ENCODE results near the gene CDH13.

The CDH13 gene

DNA sequence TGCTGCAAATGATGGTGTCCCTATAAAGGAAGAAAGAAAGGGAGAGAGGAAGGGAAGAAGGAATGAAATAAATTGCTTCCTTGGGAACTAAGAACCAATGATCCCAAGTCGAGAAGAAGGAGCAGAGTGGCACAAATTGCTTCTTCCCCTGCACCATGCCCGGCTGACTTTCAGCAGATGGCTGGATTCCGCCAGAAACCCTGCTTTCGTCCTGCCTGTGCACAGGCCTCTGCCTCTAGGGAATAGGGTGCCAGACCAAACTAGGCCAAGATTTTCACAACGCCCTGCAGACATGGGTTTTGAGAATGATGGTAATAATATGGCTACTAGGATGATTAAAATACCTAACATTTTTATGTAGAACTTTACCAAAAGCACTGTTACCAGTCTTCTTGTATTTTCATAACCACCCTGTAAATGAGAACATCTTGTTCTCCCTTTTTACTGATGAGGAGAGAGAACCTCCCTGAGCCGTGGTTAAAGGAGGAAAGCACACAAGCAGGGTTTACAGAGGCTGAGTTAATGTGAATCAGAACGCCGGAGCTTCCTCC lies 1058.9 kb downstream of the CDH13 start:
- Histone ChIP-seq H3K9me3 (replicated peaks in 1 of 11) (no peaks in the 10 kb centered on the region), H3K36me3 (no peaks in the 10 kb centered on the region), H3K9ac (no peak overlapping the region), H3K4me2 (peak overlapping the region; percentile 4 to 55 (median 46); a peak in 20 of 22 replicates), H3K27me3 (no peaks in the 10 kb centered on the region; a peak in 1 of 22 replicates), H3K27ac (peak overlapping the region in 2 of 11 experiments; percentile 26 to 30; a peak in 2 of 22 replicates), H3K4me3 (no peak overlapping the region), H3K4me1 (peaks cover 33 to 67% (median 53%) of the 10 kb centered on the region in 10 experiments), H4K20me1 (no peaks in the 10 kb centered on the region)
- TF ChIP-seq Cebpa-rat (IDR thresholded peaks at IDR 0.05), result no peak

DNA sequence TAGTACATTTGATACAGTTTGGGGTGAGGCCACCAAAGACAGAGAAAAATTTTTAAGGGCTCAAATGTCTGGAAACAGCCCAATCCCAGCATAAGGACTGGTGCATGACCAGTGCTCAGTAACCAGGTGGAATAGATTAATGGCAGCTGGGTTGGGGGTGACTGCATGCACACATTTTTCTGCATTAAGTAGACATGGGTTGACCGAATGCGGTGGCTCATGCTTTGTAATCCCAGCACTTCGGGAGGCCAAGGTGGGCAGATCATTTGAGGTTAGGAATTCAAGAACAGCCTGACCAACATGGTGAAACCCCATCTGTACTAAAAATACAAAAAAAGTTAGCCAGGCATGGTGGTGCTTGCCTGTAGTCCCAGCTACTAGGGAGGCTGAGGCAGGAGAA lies 1060.0 kb downstream of the CDH13 start:
- Histone ChIP-seq H3K36me3 (no peaks in the 10 kb centered on the region), H3K4me1 (peaks cover 27 to 73% (median 61%) of the 10 kb centered on the region in 10 experiments), H3K27me3 (no peaks in the 10 kb centered on the region; a peak in 1 of 22 replicates), H3K4me2 (no peak overlapping the region), H4K20me1 (no peaks in the 10 kb centered on the region), H3K27ac (no peak overlapping the region), H3K9ac (no peak overlapping the region), H3K9me3 (replicated peaks in 1 of 11) (no peaks in the 10 kb centered on the region), H3K4me3 (no peak overlapping the region)
- no peak for TF ChIP-seq Cebpa-rat (IDR thresholded peaks at IDR 0.05)

DNA sequence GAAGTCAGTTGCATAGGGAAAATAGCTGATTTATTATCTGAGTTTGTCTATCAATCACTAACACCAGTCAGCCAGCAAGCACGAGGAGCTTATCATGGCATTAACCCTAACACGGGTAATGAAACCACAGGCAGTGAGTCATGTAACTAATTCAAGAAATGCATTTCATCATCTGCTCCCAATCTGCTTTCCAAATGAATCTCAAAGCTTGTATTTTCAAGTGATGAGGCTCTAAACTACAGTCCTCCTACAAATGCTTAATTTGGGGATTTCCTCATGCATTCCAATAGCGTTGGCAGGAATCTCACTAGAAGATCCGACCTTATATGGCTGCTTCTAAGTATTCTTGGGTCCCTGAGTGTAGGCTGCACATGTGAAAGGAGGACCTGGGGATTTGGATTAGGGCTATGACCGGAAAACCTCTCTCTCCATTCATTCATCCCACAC lies 1062.6 kb downstream of the CDH13 start:
- Histone ChIP-seq H3K9me3 (replicated peaks in 1 of 11) (no peaks in the 10 kb centered on the region), H3K4me1 (peaks cover 12 to 71% (median 56%) of the 10 kb centered on the region in 10 experiments), H3K9ac (peak overlapping the region in 1 of 11 experiments; percentile 38; a peak in 1 of 22 replicates), H3K36me3 (no peaks in the 10 kb centered on the region), H3K4me2 (peak overlapping the region; percentile 13 to 84 (median 73); a peak in 20 of 22 replicates), H3K27ac (peak overlapping the region in 9 of 11 experiments; percentile 14 to 66 (median 56); a peak in 16 of 22 replicates), H3K27me3 (no peaks in the 10 kb centered on the region), H3K4me3 (no peak overlapping the region), H4K20me1 (no peaks in the 10 kb centered on the region)
- peak in 6 of 11 experiments; percentile 17 to 59 (median 30); a peak in 3 of 22 replicates for TF ChIP-seq Cebpa-rat (IDR thresholded peaks at IDR 0.05)

DNA sequence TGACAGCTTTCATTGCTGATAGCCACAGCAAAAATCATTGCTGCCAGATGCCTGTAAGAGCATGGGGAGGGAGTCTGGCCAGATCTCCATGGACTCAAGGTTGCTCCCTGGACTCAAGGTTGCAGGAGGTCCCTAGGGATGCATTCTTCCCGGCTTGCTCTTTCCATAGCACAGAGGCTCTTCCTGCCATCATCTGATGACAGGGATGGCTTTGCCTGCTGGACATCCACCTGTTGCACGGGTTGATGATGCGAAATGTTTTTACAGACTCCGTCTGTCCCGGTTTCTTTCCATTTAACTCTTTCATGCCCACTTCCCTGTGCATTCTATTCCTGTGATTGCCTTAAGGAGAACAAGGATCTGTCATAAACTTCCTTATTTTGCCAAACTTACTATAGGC lies 1065.5 kb downstream of the CDH13 start:
- no peaks in the 10 kb centered on the region for H4K20me1 ChIP-seq
- peaks cover 0 to 54% (median 45%) of the 10 kb centered on the region in 10 experiments; a peak in 17 of 20 replicates for H3K4me1 ChIP-seq
- H3K27me3 ChIP-seq, result no peaks in the 10 kb centered on the region; a peak in 1 of 22 replicates
- no peak for TF ChIP-seq Cebpa-rat (IDR thresholded peaks at IDR 0.05)
- no peaks in the 10 kb centered on the region for H3K9me3 ChIP-seq (replicated peaks in 1 of 11)
- H3K27ac ChIP-seq, result no peak overlapping the region
- H3K4me2 ChIP-seq, result peak overlapping the region in 9 of 11 experiments; percentile 11 to 84 (median 73); a peak in 18 of 22 replicates
- H3K4me3 ChIP-seq, result no peak overlapping the region
- H3K9ac ChIP-seq, result no peak overlapping the region
- no peaks in the 10 kb centered on the region for H3K36me3 ChIP-seq

DNA sequence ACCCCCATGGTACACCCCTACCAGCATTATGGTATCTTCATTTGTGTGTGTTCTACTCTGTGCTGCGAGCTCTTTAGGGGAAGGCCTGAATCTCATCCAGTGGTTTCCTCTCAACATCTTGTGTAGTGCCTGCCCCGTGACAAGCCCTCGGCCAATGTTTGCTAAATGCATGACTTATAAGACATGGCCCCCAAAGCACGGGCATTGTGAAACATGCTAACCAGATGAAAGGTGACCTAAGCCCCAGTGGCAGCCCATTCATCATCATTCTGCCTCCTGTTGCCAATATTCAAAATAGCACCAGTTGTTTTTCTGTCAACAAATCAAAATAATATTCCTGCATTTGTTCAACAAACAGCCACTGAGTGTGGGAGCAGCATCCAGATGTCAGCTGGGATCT lies 1072.2 kb downstream of the CDH13 start:
- Histone ChIP-seq H3K4me2 (no peak overlapping the region), H3K27me3 (no peaks in the 10 kb centered on the region; a peak in 1 of 22 replicates), H3K27ac (no peak overlapping the region), H3K4me1 (no peaks in the 10 kb centered on the region), H3K36me3 (no peaks in the 10 kb centered on the region), H3K9me3 (replicated peaks in 1 of 11) (no peaks in the 10 kb centered on the region), H3K9ac (no peak overlapping the region), H3K4me3 (no peak overlapping the region), H4K20me1 (no peaks in the 10 kb centered on the region)
- TF ChIP-seq Cebpa-rat (IDR thresholded peaks at IDR 0.05), result no peak

DNA sequence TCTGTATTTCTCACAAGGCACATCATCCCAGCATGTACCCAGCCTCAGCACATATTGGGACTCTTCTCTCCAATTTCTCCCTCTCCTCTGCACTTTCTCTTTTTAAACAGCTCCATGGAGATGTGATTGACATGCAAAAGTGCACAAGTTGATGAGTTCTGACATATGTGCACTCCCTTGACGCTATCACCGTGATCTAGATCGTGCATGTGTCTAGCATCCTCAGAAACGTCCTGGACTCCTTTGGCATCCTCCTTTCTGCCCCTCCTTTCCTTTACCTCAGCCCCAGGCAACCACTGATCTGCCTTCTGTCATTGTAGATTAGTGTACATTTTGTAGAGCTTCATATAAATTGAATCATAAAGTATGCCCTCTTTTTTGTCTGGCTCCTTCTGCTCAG lies 1073.0 kb downstream of the CDH13 start:
- Histone ChIP-seq H3K27ac (no peak overlapping the region), H3K4me2 (no peak overlapping the region), H4K20me1 (no peaks in the 10 kb centered on the region), H3K36me3 (no peaks in the 10 kb centered on the region), H3K9me3 (replicated peaks in 1 of 11) (no peaks in the 10 kb centered on the region), H3K9ac (no peak overlapping the region), H3K4me1 (no peaks in the 10 kb centered on the region), H3K4me3 (no peak overlapping the region), H3K27me3 (no peaks in the 10 kb centered on the region; a peak in 1 of 22 replicates)
- no peak for TF ChIP-seq Cebpa-rat (IDR thresholded peaks at IDR 0.05)

DNA sequence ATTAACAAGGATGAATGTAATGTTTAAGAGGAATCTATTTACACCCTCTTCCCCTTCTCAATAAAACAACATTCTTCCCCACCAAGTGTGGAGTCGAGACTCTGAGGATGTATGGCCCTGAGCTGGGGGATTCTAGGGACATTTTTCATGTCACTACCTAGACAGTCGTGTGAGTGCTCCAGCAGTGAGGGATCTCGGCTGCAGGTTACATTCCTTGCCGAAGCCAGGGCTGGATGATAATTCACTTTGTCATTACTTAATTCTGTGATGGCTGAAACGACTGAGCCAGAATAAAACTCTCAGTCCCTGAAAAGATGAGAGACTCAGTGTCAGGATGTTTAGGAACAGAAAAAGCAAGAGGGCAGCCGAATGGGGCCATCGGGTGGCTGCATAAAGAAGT lies 1074.1 kb downstream of the CDH13 start:
- no peak overlapping the region for H3K9ac ChIP-seq
- no peaks in the 10 kb centered on the region for H4K20me1 ChIP-seq
- H3K9me3 ChIP-seq (replicated peaks in 1 of 11), result no peaks in the 10 kb centered on the region
- H3K27ac ChIP-seq, result no peak overlapping the region
- no peak for TF ChIP-seq Cebpa-rat (IDR thresholded peaks at IDR 0.05)
- H3K4me3 ChIP-seq, result no peak overlapping the region
- H3K36me3 ChIP-seq, result no peaks in the 10 kb centered on the region
- H3K27me3 ChIP-seq, result no peaks in the 10 kb centered on the region; a peak in 1 of 22 replicates
- H3K4me2 ChIP-seq, result no peak overlapping the region
- no peaks in the 10 kb centered on the region for H3K4me1 ChIP-seq

DNA sequence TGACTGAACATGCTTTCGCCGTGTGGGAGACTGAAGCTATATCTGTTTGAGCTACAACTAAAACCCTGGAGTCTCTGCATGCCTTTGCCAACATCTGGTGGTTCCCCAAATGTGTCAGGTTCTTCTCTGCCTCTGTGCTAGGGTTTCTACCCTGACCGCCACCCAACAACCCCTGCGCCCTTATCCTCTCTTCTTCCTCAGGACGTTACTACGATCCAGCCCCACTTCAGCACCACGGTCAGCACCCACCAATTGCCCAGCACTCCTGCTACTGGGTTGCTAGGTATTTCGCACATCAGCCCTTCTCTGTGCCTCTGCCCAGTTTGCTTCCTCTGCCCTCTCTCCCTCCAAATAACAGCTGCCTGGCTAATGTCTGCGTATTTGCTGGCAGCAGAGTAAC lies 1074.7 kb downstream of the CDH13 start:
- Histone ChIP-seq H3K36me3 (no peaks in the 10 kb centered on the region), H3K27me3 (no peaks in the 10 kb centered on the region; a peak in 1 of 22 replicates), H3K9ac (no peak overlapping the region), H3K4me2 (no peak overlapping the region), H3K9me3 (replicated peaks in 1 of 11) (no peaks in the 10 kb centered on the region), H3K4me3 (no peak overlapping the region), H3K4me1 (no peaks in the 10 kb centered on the region), H3K27ac (no peak overlapping the region), H4K20me1 (no peaks in the 10 kb centered on the region)
- no peak for TF ChIP-seq Cebpa-rat (IDR thresholded peaks at IDR 0.05)

DNA sequence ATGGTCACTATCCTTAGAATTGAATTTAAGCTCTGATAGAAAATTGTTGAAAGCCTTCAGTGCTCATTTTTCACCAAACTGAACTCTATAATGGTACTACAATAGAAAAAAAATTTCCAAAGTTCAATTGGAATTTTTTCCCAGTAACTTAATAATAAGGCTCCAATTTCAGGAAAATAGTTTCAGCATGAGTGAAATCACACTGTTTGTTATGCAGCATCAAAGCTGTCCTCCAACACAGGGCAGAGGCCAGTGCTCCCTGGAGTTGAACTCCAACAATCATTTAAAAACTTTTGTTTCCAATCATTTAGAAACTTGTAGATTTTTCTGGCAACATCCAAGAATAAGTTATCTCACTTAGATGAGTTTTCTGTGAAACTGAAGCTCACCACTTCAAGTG lies 1077.9 kb downstream of the CDH13 start:
- Histone ChIP-seq H3K4me1 (no peaks in the 10 kb centered on the region), H3K27me3 (no peaks in the 10 kb centered on the region), H3K36me3 (no peaks in the 10 kb centered on the region), H4K20me1 (no peaks in the 10 kb centered on the region), H3K4me3 (no peak overlapping the region), H3K9me3 (replicated peaks in 1 of 11) (no peaks in the 10 kb centered on the region), H3K4me2 (no peak overlapping the region), H3K9ac (no peak overlapping the region), H3K27ac (no peak overlapping the region)
- no peak for TF ChIP-seq Cebpa-rat (IDR thresholded peaks at IDR 0.05)

DNA sequence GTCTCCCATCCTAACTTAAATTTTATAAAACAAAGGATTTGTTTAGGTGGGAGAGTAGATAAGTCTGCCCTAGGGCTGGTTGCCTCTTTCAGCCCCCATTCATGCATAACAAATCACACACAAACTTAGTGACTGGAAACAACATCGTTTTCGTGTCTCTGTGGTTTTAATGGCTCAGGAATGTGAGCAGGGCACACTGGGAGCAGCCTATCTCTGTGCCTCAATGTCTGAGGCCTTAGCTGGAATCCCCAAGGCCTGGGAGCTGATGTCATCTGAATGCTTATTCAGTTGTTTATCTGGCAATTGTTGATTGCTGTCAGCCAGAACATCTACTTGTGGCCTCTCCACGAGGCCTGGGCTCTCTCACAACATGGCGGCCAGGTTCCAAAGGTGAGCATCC lies 1079.1 kb downstream of the CDH13 start:
- H3K9me3 ChIP-seq (replicated peaks in 1 of 11), result no peaks in the 10 kb centered on the region
- TF ChIP-seq Cebpa-rat (IDR thresholded peaks at IDR 0.05), result no peak
- H3K4me2 ChIP-seq, result no peak overlapping the region
- H3K27ac ChIP-seq, result no peak overlapping the region
- H3K27me3 ChIP-seq, result no peaks in the 10 kb centered on the region
- no peaks in the 10 kb centered on the region for H3K4me1 ChIP-seq
- no peaks in the 10 kb centered on the region for H4K20me1 ChIP-seq
- no peak overlapping the region for H3K4me3 ChIP-seq
- no peak overlapping the region for H3K9ac ChIP-seq
- no peaks in the 10 kb centered on the region for H3K36me3 ChIP-seq

Data from BLaER1 treated with 17β-estradiol and CSF1 and Interleukin-3, amounts not matched to agents 10 nM and 100 nM (cell line).